Measurements from ENCODE around the gene NUDT21.

- TF ChIP-seq ESRRA (IDR thresholded peaks at IDR 0.05; ENCODE audit: low read length) (no peak), POLR2AphosphoS5 (IDR thresholded peaks at IDR 0.05; ENCODE audit: low read length) (no peak), IKZF1 (conservative IDR thresholded peaks at IDR 0.05) (no peak), NR2F1 (conservative IDR thresholded peaks at IDR 0.05) (no peak), ZNF622 (IDR thresholded peaks at IDR 0.05) (no peak), ETV6 (conservative IDR thresholded peaks at IDR 0.05 in 1 of 2, IDR thresholded peaks at IDR 0.05 in 1 of 2; ENCODE audit: borderline replicate concordance in 1 of 2, low read depth in 1 of 2) (no peak), LARP7 (IDR thresholded peaks at IDR 0.05) (no peak), ZNF274 (IDR thresholded peaks at IDR 0.05; ENCODE audit: insufficient read depth, insufficient read length) (no peak), ATF3 (IDR thresholded peaks at IDR 0.05; ENCODE audit: borderline replicate concordance, extremely low read depth, low read depth, low read length) (no peak), MAX (IDR thresholded peaks at IDR 0.05; ENCODE audit: low read depth, low read length) (no peak), STAT1 (conservative IDR thresholded peaks at IDR 0.05) (no peak), CTCF (IDR thresholded peaks at IDR 0.05 in 2 of 3, conservative IDR thresholded peaks at IDR 0.05 in 1 of 3; ENCODE audit: control insufficient read depth in 2 of 3, extremely low read depth in 1 of 3, insufficient read depth in 1 of 3, low read depth in 3 of 3, low read length in 3 of 3) (no peak), POLR2A (IDR thresholded peaks at IDR 0.05; ENCODE audit: low read depth, low read length) (no peak), RCOR1 (conservative IDR thresholded peaks at IDR 0.05; ENCODE audit: low read depth, low read length) (no peak)
Observed at GRCh38 chr16:56493815-56494214, 42.7 kb upstream of the NUDT21 start.

Measured in GM12878 (cell line).